ENCODE measurements around the gene PAPOLB. TPM values are rescaled to one million over a fixed set of nuclear protein-coding genes. Genes with fewer than 3 reads are reported as not detected.

Gene PAPOLB
- total RNA-seq, 1 experiment from 2014 or later: 0.31 TPM

DNA sequence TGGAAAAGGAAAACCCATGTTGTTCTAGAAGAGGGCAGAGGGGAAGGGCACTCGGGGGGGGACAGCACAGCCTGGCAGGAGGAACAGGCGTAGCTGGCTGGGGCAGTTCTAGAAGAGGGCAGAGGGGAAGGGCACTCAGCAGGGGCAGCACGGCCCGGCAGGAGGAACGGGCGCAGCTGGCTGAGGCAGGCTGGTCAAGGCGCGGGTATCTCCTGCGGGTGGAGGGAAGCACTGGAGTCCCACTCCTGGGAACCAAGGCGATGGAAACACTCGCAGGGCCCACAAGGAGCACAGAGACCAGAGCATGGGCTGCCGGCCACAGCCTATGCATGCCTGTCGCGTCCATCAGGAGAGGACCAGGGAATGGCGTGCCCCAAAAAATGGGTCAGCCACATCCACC lies 36.7 kb downstream of the PAPOLB start:
- H3K4me1 Mint-ChIP-seq: no peaks in the 10 kb centered on the region; the same call in none of the 2 replicates
- CTCF ChIA-PET: interaction anchor here (0.5 kb wide), 1 partner anchor 415 kb away, joined by 3 read pairs; no protein-coding TSS in a partner anchor
- no peaks in the 10 kb centered on the region for H3K9me3 Mint-ChIP-seq
- H3K4me3 Mint-ChIP-seq: no peak overlapping the region
- no peak overlapping the region for H3K27ac Mint-ChIP-seq
- POLR2A ChIA-PET: no interaction called here
- no peaks in the 10 kb centered on the region for H3K27me3 Mint-ChIP-seq (ENCODE audit: low read depth)
- DNase-seq (ENCODE audit: low spot score) (no peak), ATAC-seq (no peak)
- H3K36me3 Mint-ChIP-seq: no peaks in the 10 kb centered on the region
- TF ChIP-seq CREM (CRISPR knock-in tag; IDR thresholded peaks at IDR 0.05): no peak
- TF ChIP-seq, protein P1, sequence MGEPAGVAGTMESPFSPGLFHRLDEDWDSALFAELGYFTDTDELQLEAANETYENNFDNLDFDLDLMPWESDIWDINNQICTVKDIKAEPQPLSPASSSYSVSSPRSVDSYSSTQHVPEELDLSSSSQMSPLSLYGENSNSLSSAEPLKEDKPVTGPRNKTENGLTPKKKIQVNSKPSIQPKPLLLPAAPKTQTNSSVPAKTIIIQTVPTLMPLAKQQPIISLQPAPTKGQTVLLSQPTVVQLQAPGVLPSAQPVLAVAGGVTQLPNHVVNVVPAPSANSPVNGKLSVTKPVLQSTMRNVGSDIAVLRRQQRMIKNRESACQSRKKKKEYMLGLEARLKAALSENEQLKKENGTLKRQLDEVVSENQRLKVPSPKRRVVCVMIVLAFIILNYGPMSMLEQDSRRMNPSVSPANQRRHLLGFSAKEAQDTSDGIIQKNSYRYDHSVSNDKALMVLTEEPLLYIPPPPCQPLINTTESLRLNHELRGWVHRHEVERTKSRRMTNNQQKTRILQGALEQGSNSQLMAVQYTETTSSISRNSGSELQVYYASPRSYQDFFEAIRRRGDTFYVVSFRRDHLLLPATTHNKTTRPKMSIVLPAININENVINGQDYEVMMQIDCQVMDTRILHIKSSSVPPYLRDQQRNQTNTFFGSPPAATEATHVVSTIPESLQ (CRISPR knock-in tag; IDR thresholded peaks at IDR 0.05): no peak
- no peak for TF ChIP-seq NFYB (CRISPR knock-in tag; conservative IDR thresholded peaks at IDR 0.05; ENCODE audit: low read depth)
- no peak for TF ChIP-seq CBFB (CRISPR knock-in tag; IDR thresholded peaks at IDR 0.05; ENCODE audit: low read depth)
- no peak for TF ChIP-seq MYBL2 (CRISPR knock-in tag; IDR thresholded peaks at IDR 0.05)

DNA sequence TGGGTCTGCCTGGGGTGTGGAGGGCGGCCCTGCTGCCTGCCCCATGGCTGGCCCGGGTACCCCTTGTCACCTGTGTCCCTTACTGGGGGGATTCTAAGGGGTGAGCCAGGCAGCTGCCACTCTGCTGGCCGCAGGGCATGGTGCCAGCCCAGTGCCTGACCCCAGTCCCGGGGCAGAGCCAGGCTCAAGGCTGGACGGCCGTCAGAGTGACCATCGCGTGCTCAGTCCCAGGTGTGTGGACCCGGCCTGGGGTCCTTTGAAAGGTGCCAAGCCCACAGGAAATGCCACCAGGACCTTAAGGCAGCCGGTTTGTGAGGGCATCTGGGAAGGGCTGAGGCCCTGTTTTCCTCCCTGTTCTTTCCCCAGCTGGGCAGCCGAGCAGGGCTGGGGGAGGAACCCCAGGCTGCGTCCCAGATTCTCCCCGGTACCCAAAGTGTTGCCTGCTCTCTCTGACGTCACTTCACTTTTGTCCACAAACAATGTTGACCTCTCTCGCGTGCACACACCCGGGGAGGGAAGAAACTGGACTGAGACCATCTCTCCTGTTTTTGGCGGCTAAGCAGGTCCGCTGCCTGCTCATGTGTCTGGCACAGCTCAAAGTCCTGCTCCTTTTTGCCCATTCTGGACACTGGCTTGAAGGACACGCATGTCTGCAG lies 37.6 kb downstream of the PAPOLB start:
- ATAC-seq: no peak
- no peaks in the 10 kb centered on the region for H3K27me3 Mint-ChIP-seq (ENCODE audit: low read depth)
- no peaks in the 10 kb centered on the region for H3K9me3 Mint-ChIP-seq
- no peaks in the 10 kb centered on the region for H3K4me1 Mint-ChIP-seq
- no peak for TF ChIP-seq TCF7 (CRISPR knock-in tag; IDR thresholded peaks at IDR 0.05; ENCODE audit: low read depth)
- no peak for TF ChIP-seq SOX15 (CRISPR knock-in tag; IDR thresholded peaks at IDR 0.05)
- TF ChIP-seq, protein P2, sequence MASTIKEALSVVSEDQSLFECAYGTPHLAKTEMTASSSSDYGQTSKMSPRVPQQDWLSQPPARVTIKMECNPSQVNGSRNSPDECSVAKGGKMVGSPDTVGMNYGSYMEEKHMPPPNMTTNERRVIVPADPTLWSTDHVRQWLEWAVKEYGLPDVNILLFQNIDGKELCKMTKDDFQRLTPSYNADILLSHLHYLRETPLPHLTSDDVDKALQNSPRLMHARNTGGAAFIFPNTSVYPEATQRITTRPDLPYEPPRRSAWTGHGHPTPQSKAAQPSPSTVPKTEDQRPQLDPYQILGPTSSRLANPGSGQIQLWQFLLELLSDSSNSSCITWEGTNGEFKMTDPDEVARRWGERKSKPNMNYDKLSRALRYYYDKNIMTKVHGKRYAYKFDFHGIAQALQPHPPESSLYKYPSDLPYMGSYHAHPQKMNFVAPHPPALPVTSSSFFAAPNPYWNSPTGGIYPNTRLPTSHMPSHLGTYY (CRISPR knock-in tag; IDR thresholded peaks at IDR 0.05): no peak
- TF ChIP-seq, protein P3, sequence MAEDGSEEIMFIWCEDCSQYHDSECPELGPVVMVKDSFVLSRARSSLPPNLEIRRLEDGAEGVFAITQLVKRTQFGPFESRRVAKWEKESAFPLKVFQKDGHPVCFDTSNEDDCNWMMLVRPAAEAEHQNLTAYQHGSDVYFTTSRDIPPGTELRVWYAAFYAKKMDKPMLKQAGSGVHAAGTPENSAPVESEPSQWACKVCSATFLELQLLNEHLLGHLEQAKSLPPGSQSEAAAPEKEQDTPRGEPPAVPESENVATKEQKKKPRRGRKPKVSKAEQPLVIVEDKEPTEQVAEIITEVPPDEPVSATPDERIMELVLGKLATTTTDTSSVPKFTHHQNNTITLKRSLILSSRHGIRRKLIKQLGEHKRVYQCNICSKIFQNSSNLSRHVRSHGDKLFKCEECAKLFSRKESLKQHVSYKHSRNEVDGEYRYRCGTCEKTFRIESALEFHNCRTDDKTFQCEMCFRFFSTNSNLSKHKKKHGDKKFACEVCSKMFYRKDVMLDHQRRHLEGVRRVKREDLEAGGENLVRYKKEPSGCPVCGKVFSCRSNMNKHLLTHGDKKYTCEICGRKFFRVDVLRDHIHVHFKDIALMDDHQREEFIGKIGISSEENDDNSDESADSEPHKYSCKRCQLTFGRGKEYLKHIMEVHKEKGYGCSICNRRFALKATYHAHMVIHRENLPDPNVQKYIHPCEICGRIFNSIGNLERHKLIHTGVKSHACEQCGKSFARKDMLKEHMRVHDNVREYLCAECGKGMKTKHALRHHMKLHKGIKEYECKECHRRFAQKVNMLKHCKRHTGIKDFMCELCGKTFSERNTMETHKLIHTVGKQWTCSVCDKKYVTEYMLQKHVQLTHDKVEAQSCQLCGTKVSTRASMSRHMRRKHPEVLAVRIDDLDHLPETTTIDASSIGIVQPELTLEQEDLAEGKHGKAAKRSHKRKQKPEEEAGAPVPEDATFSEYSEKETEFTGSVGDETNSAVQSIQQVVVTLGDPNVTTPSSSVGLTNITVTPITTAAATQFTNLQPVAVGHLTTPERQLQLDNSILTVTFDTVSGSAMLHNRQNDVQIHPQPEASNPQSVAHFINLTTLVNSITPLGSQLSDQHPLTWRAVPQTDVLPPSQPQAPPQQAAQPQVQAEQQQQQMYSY (CRISPR knock-in tag; IDR thresholded peaks at IDR 0.05): no peak
- TF ChIP-seq, protein P4, sequence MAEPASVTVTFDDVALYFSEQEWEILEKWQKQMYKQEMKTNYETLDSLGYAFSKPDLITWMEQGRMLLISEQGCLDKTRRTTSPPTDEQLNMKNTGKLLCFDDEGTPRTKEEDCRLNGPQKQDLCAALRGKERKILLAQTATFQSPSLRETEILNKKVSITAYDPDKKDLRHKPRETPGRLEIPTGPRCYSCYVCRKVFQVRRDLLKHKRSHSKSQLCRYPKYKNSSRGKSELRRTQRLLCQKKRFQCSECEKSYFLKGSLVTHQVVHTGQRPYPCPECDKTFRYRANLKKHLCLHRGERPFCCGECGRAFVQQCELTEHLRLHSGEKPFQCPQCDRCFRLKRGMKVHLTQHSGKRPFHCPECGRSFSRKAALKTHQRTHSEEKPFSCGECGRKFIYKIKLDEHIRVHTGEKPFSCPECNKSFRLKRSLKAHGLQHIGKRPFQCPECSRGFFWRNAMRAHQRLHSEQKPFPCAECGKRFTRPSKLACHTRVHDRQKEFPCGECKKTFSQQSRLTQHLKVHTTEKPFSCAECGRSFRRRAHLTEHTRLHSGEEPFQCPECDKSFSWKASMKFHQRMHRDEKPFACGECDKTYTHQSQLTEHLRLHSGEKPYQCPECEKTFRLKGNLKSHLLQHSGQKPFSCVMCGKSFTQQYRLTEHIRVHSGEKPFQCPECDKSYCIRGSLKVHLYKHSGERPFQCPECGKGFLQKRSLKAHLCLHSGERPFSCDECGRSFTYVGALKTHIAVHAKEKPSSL (CRISPR knock-in tag; conservative IDR thresholded peaks at IDR 0.05): no peak
- TF ChIP-seq TP53 (CRISPR knock-in tag; IDR thresholded peaks at IDR 0.05): no peak
- TF ChIP-seq ZNF416 (CRISPR knock-in tag; IDR thresholded peaks at IDR 0.05): no peak
- TF ChIP-seq, protein P5, sequence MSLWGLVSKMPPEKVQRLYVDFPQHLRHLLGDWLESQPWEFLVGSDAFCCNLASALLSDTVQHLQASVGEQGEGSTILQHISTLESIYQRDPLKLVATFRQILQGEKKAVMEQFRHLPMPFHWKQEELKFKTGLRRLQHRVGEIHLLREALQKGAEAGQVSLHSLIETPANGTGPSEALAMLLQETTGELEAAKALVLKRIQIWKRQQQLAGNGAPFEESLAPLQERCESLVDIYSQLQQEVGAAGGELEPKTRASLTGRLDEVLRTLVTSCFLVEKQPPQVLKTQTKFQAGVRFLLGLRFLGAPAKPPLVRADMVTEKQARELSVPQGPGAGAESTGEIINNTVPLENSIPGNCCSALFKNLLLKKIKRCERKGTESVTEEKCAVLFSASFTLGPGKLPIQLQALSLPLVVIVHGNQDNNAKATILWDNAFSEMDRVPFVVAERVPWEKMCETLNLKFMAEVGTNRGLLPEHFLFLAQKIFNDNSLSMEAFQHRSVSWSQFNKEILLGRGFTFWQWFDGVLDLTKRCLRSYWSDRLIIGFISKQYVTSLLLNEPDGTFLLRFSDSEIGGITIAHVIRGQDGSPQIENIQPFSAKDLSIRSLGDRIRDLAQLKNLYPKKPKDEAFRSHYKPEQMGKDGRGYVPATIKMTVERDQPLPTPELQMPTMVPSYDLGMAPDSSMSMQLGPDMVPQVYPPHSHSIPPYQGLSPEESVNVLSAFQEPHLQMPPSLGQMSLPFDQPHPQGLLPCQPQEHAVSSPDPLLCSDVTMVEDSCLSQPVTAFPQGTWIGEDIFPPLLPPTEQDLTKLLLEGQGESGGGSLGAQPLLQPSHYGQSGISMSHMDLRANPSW (CRISPR knock-in tag; conservative IDR thresholded peaks at IDR 0.05; ENCODE audit: low read depth): no peak
- TF ChIP-seq HMGA2 (CRISPR knock-in tag; IDR thresholded peaks at IDR 0.05): no peak
- TF ChIP-seq ZNF138 (CRISPR knock-in tag; conservative IDR thresholded peaks at IDR 0.05): no peak
- TF ChIP-seq, protein P6, sequence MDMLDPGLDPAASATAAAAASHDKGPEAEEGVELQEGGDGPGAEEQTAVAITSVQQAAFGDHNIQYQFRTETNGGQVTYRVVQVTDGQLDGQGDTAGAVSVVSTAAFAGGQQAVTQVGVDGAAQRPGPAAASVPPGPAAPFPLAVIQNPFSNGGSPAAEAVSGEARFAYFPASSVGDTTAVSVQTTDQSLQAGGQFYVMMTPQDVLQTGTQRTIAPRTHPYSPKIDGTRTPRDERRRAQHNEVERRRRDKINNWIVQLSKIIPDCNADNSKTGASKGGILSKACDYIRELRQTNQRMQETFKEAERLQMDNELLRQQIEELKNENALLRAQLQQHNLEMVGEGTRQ (CRISPR knock-in tag; IDR thresholded peaks at IDR 0.05): no peak
- TF ChIP-seq, protein P7, sequence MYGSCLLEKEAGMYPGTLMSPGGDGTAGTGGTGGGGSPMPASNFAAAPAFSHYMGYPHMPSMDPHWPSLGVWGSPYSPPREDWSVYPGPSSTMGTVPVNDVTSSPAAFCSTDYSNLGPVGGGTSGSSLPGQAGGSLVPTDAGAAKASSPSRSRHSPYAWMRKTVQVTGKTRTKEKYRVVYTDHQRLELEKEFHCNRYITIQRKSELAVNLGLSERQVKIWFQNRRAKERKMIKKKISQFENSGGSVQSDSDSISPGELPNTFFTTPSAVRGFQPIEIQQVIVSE (CRISPR knock-in tag; IDR thresholded peaks at IDR 0.05; ENCODE audit: borderline replicate concordance): no peak
- DNase-seq (ENCODE audit: low spot score): no peak
- H3K27ac Mint-ChIP-seq: no peak overlapping the region
- ChIA-PET CTCF (interaction anchor here (0.5 to 1.1 kb wide), 2 partner anchors 32 to 416 kb away, joined by 3 to 5 read pairs; no protein-coding TSS in a partner anchor), POLR2A (no interaction called here)
- no peaks in the 10 kb centered on the region for H3K36me3 Mint-ChIP-seq
- H3K4me3 Mint-ChIP-seq: no peak overlapping the region
